Activated CD8-positive, alpha-beta T cell treated with anti-CD3 and anti-CD28 coated beads, Interleukin-2, amount 10 ng/mL, durations not matched to agents 7 days and 5 days (primary cell): ENCODE measurements around the gene IFRD2. TPM values are rescaled to one million over a fixed set of nuclear protein-coding genes. Genes with fewer than 3 reads are reported as not detected.
"Not testable (repeated sequence)": the region's sequence is repeated elsewhere in the genome, so short reads cannot be mapped to it uniquely, and the experiment has no call there.

ENCODE experiments used
- ATAC-seq: fragments of 150-1000 bp; cut with Tn5 transposase; one replicate; pipeline ENCODE4 v1.10.0; 2021; ENCODE audit warnings: moderate library complexity
- CTCF ChIA-PET: fragments of 350-600 bp; sonication (Branson Sonifier 250); formaldehyde crosslinking; loops from one replicate; lab custom pipeline; 2021; ENCODE audit warnings: antibody characterized with exemption; lab: Charles Lee
- POLR2A ChIA-PET: fragments of 350-600 bp; sonication (Branson Sonifier 250); formaldehyde crosslinking; loops from one replicate; lab custom pipeline; 2021; ENCODE audit warnings: antibody characterized with exemption; lab: Charles Lee
- DNase-seq: peaks from one replicate; pipeline ENCODE4 v3.0.0-alpha.2; 2020
- H3K27ac Mint-ChIP-seq: one replicate; pipeline ENCODE4 v1.8.0; 2021; ENCODE audit warnings: mild to moderate bottlenecking, mixed read lengths
- H3K27me3 Mint-ChIP-seq: one replicate; pipeline ENCODE4 v1.8.0; 2021; ENCODE audit warnings: low read depth, mixed read lengths
- H3K36me3 Mint-ChIP-seq: one replicate; pipeline ENCODE4 v1.8.0; 2021; ENCODE audit warnings: low read depth, mixed read lengths
- H3K4me1 Mint-ChIP-seq: one replicate; pipeline ENCODE4 v1.8.0; 2021; ENCODE audit warnings: low read depth, mixed read lengths
- H3K4me3 Mint-ChIP-seq: one replicate; pipeline ENCODE4 v1.8.0; 2021; ENCODE audit warnings: mild to moderate bottlenecking, mixed read lengths
- H3K9me3 Mint-ChIP-seq: one replicate; pipeline ENCODE4 v1.8.0; 2022; ENCODE audit warnings: mixed read lengths; ENCODE audit not compliant: insufficient read depth
- total RNA-seq, 2 experiments: library from RNA; stranded (reverse); gene quantifications; one replicate each; pipeline ENCODE4 v1.2.3, GENCODE V29; 2021

Gene IFRD2
- total RNA-seq, 2 experiments from 2014 or later: 81.3 to 85.1 TPM

GRCh38 chr3:50294492-50295403 lies 2.5 kb upstream of the IFRD2 start:
- no peaks in the 10 kb centered on the region for H3K27me3 Mint-ChIP-seq
- no peak for ATAC-seq
- no peaks in the 10 kb centered on the region for H3K9me3 Mint-ChIP-seq
- H3K4me1 Mint-ChIP-seq: peaks cover 40% of the 10 kb centered on the region
- peak overlapping the region; percentile 34 for H3K27ac Mint-ChIP-seq
- DNase-seq: no peak
- ChIA-PET POLR2A (no interaction called here), CTCF (interaction anchor here (1.1 to 1.3 kb wide), 3 partner anchors 20 to 35 kb away, joined by 3 to 4 read pairs (median 3); no protein-coding TSS in a partner anchor)
- H3K4me3 Mint-ChIP-seq: no peak overlapping the region
- peaks cover 7% of the 10 kb centered on the region for H3K36me3 Mint-ChIP-seq

- Mint-ChIP-seq H3K4me1 (peaks cover 38% of the 10 kb centered on the region), H3K27ac (peak overlapping the region; percentile 94), H3K9me3 (no peaks in the 10 kb centered on the region), H3K4me3 (no peak overlapping the region), H3K27me3 (no peaks in the 10 kb centered on the region), H3K36me3 (peaks cover 7% of the 10 kb centered on the region)
- DNase-seq (no peak), ATAC-seq (no peak)
- ChIA-PET CTCF (interaction anchor here (1.1 kb wide), 2 partner anchors 30 to 34 kb away, joined by 3 to 4 read pairs; no protein-coding TSS in a partner anchor), POLR2A (interaction anchor here (0.6 to 0.9 kb wide), 2 partner anchors 26 to 46 kb away, joined by 4 to 5 read pairs; partner anchors contain the start of gene RASSF1)
These were observed 1.9 kb upstream of the IFRD2 start for GRCh38 chr3:50294089-50294488.

GRCh38 chr3:50293079-50293801 lies 1.0 kb upstream of the IFRD2 start:
- Mint-ChIP-seq H3K9me3 (no peaks in the 10 kb centered on the region), H3K4me1 (peaks cover 37% of the 10 kb centered on the region), H3K4me3 (peak overlapping the region; percentile 88), H3K27ac (peak overlapping the region; percentile 94), H3K36me3 (peaks cover 8% of the 10 kb centered on the region), H3K27me3 (no peaks in the 10 kb centered on the region)
- DNase-seq (no peak), ATAC-seq (no peak)
- CTCF ChIA-PET: interaction anchor here (1.1 to 2.2 kb wide), 5 partner anchors 13 to 47 kb away, joined by 4 to 10 read pairs (median 7); no protein-coding TSS in a partner anchor
- POLR2A ChIA-PET: interaction anchor here (0.6 to 1.8 kb wide), 7 partner anchors 25 to 89 kb away, joined by 3 to 5 read pairs (median 4); partner anchors contain the start of genes HYAL2 and RASSF1

GRCh38 chr3:50290161-50290641 lies 2.0 kb downstream of the IFRD2 start:
- Mint-ChIP-seq H3K4me1 (peaks cover 20% of the 10 kb centered on the region), H3K4me3 (peak overlapping the region; percentile 88), H3K27me3 (no peaks in the 10 kb centered on the region), H3K27ac (no peak overlapping the region), H3K9me3 (no peaks in the 10 kb centered on the region), H3K36me3 (peaks cover 11% of the 10 kb centered on the region)
- POLR2A ChIA-PET: no interaction called here
- CTCF ChIA-PET: interaction anchor here (1.6 to 1.8 kb wide), 2 partner anchors 24 to 64 kb away, joined by 3 to 6 read pairs; no protein-coding TSS in a partner anchor
- ATAC-seq: no peak
- DNase-seq: no peak

GRCh38 chr3:50289130-50289529 lies 3.1 kb downstream of the IFRD2 start:
- peaks cover 20% of the 10 kb centered on the region for H3K4me1 Mint-ChIP-seq
- H3K27me3 Mint-ChIP-seq: no peaks in the 10 kb centered on the region
- POLR2A ChIA-PET: interaction anchor here (1.4 to 2.3 kb wide), 2 partner anchors 10 kb away, joined by 3 to 8 read pairs; partner anchors contain the start of genes HYAL3 and NAA80
- no peaks in the 10 kb centered on the region for H3K9me3 Mint-ChIP-seq
- H3K27ac Mint-ChIP-seq: no peak overlapping the region
- ATAC-seq: no peak
- CTCF ChIA-PET: interaction anchor here (0.7 to 1.8 kb wide), 2 partner anchors 28 to 63 kb away, joined by 3 to 6 read pairs; no protein-coding TSS in a partner anchor
- peaks cover 11% of the 10 kb centered on the region for H3K36me3 Mint-ChIP-seq
- no peak for DNase-seq
- H3K4me3 Mint-ChIP-seq: no peak overlapping the region

- Mint-ChIP-seq H3K36me3 (peaks cover 11% of the 10 kb centered on the region), H3K4me3 (no peak overlapping the region), H3K4me1 (peaks cover 20% of the 10 kb centered on the region), H3K27me3 (no peaks in the 10 kb centered on the region), H3K27ac (no peak overlapping the region), H3K9me3 (no peaks in the 10 kb centered on the region)
- no peak for DNase-seq
- POLR2A ChIA-PET: interaction anchor here (1.4 to 2.3 kb wide), 2 partner anchors 9 to 10 kb away, joined by 3 to 8 read pairs; partner anchors contain the start of genes HYAL3 and NAA80
- CTCF ChIA-PET: interaction anchor here (0.7 to 1.2 kb wide), 2 partner anchors 29 to 94 kb away, joined by 3 read pairs; no protein-coding TSS in a partner anchor
- no peak for ATAC-seq
These were observed 3.7 kb downstream of the IFRD2 start for GRCh38 chr3:50288387-50289007.

- Mint-ChIP-seq H3K27ac (no peak overlapping the region), H3K4me1 (peaks cover 10% of the 10 kb centered on the region), H3K9me3 (no peaks in the 10 kb centered on the region), H3K4me3 (no peak overlapping the region), H3K27me3 (no peaks in the 10 kb centered on the region), H3K36me3 (peaks cover 11% of the 10 kb centered on the region)
- no peak for DNase-seq
- CTCF ChIA-PET: interaction anchor here (1.2 to 1.3 kb wide), 2 partner anchors 41 to 93 kb away, joined by 3 read pairs; no protein-coding TSS in a partner anchor
- ATAC-seq: no peak
- POLR2A ChIA-PET: interaction anchor here (2.3 kb wide), 1 partner anchor 12 kb away, joined by 8 read pairs; the partner anchor contains the start of genes HYAL3 and NAA80
These were observed 5.0 kb downstream of the IFRD2 start for GRCh38 chr3:50287262-50287661.

- H3K9me3 Mint-ChIP-seq: no peaks in the 10 kb centered on the region
- H3K27me3 Mint-ChIP-seq: no peaks in the 10 kb centered on the region
- H3K4me3 Mint-ChIP-seq: no peak overlapping the region
- DNase-seq (no peak), ATAC-seq (peak; percentile 9)
- ChIA-PET CTCF (interaction anchor here (1.3 kb wide), 1 partner anchor 40 kb away, joined by 3 read pairs; no protein-coding TSS in a partner anchor), POLR2A (no interaction called here)
- no peak overlapping the region for H3K27ac Mint-ChIP-seq
- peaks cover 11% of the 10 kb centered on the region for H3K36me3 Mint-ChIP-seq
- H3K4me1 Mint-ChIP-seq: peaks cover 10% of the 10 kb centered on the region
These were observed 5.7 kb downstream of the IFRD2 start for GRCh38 chr3:50286322-50287227.

- H3K27ac Mint-ChIP-seq, H3K9me3 Mint-ChIP-seq, ATAC-seq, POLR2A ChIA-PET, DNase-seq, H3K36me3 Mint-ChIP-seq, H3K27me3 Mint-ChIP-seq, H3K4me3 Mint-ChIP-seq, H3K4me1 Mint-ChIP-seq: not testable (repeated sequence)
- CTCF ChIA-PET: interaction anchor here (1.0 to 2.0 kb wide), 2 partner anchors 37 to 38 kb away, joined by 3 to 6 read pairs; no protein-coding TSS in a partner anchor
These were observed 8.1 kb downstream of the IFRD2 start for GRCh38 chr3:50284121-50284520.
